Medulla oblongata (tissue), 1 donor: Measurements from ENCODE around the gene EIF5A2.
A peak's percentile ranks its signal among the peaks of the same experiment; 100 is the strongest.

Source experiments
- DNase-seq: peaks from one replicate; pipeline ENCODE4 v3.0.0-alpha.2; 2015; ENCODE audit errors: extremely low spot score

EIF5A2 gene

GRCh38 chr3:170852324-170852723 is 56.1 kb downstream of the EIF5A2 start:
- DNase-seq = no peak

- no peak for DNase-seq
Measured at GRCh38 chr3:170848292-170848917, 60.0 kb downstream of the EIF5A2 start.

GRCh38 chr3:170844377-170844776 is 64.1 kb downstream of the EIF5A2 start:
- DNase-seq = no peak

- peak; percentile 20 for DNase-seq
Measured at GRCh38 chr3:170840291-170840859, 68.1 kb downstream of the EIF5A2 start.

- no peak for DNase-seq
Measured at GRCh38 chr3:170839518-170840100, 68.8 kb downstream of the EIF5A2 start.
